Occipital lobe (tissue), 2 donors: ENCODE results near the gene COLGALT1. TPM values are rescaled to one million over a fixed set of nuclear protein-coding genes. Genes with fewer than 3 reads are reported as not detected.

Experiments used
- DNase-seq: peaks from one replicate; lab custom pipeline; 2025; lab: John Stamatoyannopoulos, UW
- total RNA-seq: library from RNA; depleted of rRNA; stranded (reverse); fragments of >200 nt; gene quantifications from one replicate; pipeline ENCODE4 v1.2.3, GENCODE V29; 2014

COLGALT1 gene
- total RNA-seq, 1 donor from 2014 or later = 20.7 TPM

DNA sequence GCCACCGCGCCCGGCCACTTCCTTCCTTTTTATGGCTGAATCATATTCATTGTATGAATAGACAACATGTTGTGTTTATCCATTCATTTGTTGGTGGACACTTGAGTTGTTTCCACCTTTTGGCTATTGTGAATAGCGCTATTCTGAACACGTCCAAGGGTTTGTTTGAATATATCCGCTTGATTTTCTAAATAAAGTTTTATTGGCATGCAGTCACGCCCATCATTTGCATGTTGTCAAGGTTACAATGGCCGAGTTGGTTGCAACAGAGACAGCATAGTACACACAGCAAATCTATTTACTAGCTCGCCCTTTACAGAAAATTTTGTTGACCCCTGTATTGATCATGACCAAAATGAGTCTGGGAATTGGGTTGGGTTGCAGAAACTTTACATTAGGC is 43.5 kb downstream of the COLGALT1 start:
- DNase-seq = no peak

DNA sequence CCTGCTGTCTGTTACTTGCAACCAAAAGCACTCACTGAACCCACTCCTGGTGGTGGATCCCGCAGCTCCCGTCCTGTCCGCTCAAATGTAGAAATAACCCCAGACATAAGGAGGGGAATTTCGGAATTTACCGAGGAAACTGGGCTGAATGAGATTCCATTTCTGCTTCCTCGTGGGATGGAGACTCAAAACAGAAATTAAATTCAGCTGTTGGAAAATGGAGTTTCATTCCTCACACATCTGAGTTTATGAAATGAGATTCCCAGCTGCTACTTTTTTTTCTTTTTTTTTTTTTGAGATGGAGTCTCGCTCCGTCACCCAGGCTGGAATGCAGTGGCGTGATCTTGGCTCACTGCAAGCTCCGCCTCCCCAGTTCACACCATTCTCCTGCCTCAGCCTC is 44.3 kb downstream of the COLGALT1 start:
- DNase-seq = no peak

DNA sequence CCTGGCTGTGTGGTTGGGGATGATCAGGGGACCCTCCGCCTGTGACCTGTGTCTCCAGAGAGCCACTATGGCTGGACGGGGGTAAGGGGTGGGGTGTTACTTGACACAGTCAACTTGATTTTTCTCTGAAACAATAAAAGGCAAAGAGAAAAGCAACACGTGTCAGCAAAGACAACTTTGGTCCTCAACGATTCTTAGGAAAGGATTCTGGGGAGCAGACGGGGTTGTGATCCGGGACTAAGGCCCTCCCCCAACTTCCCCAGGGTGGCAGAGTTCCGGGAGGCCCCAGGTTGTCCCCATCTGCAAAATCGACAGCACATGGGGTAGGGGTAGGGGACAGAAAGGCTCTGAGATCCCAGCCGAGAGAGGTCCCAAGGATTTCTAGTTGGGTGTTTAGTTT is 46.2 kb downstream of the COLGALT1 start:
- no peak for DNase-seq

DNA sequence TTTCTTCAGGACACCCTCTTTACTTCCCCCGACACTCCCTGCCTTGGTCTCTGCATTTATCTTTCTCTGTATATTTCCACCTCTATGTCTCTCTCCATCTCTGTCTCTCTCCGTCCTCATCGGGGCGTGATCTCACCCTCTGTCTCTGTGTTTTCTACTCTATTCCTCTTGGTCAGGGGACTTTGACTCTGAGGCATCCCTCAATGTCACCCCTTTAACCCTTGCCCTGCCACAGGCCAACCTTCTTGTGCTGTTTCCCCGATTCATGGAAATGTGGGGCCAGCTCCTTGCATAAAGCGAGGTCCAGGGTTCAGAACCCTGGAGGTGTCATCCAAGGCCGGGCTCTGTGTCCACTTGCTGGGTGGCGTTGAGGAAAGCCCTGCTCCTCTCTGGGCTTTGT is 46.8 kb downstream of the COLGALT1 start:
- DNase-seq = no peak

DNA sequence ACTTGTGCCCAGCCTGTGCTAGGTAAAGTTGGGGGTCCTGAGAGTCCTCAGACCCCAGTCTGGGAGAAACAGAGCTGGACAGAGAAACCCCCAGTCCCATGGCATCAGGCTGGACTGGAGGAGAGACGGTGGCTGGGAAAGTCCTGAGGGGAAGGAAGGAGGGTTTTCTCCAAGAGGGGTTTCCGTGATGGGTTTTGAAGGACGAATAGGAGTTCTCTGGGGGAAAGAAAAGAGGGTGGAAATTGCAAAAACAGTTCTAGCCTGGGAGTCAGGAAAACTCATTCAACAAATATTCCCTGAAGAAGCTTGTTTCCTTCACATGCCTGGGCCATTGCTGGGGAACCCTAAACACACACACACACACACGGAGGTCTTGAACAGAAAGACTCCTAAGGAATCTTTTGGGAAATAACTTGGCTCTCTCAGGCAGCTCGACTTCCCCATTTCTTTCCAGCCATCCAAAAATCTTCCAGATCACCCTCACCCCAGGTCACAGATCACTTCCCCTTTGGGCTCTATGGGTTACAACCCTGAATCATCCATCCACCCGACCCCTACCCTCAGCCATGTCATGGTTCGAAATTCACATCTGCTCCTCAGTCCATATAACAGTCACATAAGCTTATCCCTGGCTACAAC is 47.5 kb downstream of the COLGALT1 start:
- DNase-seq = no peak

DNA sequence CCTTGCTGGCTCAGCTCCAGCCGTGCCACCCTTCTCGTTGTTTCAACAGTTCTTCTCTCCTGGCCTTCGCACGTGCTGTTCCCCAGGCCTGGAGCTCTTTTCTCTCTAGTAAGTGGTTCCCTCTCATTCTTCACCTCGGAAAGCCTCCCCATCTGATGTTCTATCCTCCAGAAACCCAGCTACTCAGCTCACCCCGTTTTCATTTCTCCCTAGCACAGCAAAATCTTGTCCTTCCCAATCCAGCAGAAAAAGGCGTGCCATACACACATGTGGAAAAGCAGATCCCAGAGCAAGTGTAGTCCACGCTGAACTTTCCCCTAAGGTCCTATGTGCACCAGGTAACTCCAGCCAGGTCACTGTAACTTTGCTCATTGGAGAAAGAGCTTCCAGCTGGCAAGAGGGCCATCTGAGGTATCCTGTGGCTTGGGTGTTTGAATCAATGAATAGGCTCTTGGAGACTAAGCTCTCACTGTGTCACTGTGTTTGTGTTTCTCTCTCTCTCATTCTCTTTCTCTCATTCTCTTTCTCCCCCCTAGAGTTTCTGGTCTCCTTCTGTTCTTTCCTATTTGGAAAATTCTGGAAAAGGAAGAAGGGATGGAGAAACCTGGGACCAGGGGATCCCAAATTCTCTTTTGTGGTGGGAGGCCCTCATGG is 49.0 kb downstream of the COLGALT1 start:
- no peak for DNase-seq

DNA sequence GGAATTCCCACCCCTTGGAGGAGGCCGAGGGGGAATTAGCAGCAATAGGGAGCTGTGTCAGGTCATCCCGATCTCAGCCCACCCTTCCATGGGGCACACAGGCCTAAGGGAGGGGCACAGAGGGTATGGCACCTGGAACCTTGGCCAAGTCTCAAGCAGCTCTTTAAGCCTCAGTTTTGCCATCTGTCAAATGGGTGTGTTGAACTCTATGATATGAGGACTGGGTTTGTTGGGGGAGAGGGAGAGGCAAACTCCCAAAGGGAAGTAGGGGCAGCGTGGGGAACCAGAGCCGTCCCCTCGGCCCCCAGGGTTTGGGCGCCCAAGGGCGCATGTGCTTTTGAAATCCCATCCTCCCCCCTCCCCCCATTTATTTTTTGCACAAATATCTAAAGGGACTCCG is 49.7 kb downstream of the COLGALT1 start:
- DNase-seq = no peak

DNA sequence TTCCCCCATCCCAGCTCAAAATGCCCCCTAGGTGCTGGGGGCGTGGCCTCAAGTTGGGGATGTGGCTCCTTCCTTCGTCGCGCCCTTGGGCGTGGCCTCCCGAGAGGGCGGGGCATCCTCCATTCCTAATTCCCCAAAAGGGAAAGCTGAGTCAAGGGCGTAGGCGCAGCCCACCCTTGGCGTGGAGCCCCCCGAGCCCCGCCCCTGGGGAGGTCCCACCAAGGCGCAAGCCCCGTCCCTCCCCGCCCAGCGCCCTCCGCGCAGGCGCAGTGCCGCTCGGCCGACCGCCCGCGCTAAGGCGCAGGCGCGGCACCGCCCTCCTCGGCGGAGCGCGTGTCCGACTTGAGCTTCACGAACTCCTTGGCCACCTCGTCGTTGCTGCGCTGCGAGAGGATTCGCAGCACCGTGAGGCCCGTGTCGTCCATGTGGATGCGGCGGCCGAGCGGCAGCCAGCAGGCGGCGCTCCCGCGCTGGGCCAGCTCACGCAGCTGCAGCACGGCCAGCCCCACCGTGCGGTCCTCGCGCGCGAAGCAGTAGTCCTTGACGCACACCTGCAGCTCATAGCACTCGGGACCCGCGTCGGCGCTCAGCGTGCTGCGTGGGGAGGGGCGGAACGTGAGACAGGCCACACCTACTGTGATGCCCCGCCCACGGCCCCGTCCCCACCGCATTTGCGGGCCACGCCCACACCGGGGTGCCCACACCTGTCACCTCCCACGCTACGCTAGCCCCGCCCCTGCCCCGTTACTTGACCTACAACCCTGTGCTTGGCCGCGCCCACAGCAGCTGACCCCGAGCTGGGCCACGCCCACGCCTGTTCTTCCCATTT is 50.5 kb downstream of the COLGALT1 start:
- peak; percentile 39 for DNase-seq

DNA sequence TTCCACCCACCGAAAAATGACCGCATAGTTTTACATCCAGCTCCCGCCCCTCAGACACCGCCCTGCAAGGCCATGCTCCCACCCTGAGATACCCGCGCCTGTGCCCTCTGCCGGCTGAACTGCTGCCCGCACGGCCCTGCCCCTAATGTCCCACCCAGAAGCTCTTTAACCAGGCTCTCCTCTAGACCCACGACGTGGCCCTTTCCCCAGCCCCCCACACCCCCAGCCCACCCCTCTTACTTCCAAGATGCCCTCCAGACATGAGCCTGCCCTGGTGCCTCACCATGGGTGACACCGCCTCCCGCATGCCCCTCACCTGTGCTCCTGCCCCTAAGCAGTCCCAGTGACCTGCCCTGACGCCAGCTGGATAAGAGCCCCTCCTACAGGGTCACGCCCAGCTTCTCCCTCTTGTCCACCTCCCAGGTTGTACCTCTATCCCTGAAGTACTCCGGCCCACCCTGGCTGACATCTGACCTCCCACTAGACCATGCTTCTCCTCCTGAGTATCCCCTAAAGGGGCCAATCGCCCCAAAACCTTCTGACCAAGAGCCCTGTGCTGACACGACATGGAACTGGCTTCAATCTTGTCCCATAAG is 51.2 kb downstream of the COLGALT1 start:
- DNase-seq = no peak

DNA sequence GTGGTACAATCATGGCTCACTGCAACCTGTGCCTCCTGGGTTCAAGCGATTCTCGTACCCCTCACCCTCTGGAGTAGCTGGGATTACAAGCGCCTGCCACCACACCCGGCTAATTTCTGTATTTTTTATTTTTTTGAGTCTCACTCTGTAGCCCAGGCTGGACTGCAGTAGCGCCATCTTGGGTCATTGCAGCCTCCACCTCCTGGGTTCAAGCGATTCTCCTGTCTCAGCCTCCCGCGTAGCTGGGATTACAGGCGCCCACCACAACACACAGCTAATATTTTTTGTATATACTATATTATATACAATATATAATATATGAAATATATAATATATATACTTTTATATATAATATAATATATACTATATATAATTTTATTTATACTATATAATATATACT is 52.5 kb downstream of the COLGALT1 start:
- DNase-seq = no peak

DNA sequence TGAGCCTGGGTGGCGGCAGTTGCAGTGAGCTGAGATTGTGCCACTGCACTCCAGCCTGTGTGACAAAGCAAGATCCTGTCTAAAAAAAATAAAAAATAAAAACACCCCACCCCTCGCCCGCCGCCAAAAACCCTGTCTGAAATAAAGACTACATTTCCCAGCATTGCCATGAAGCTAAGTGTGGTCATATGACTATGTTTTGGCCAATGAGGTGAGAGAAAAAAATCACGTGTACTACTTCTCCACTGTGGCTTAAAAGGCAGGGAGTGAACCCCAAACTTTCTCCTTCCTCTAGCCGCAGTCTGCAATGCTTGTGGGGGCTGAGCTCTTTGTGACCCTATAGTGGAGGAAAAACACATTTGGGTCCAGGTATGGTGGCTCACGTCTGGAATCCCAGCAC is 54.9 kb downstream of the COLGALT1 start:
- DNase-seq = no peak

DNA sequence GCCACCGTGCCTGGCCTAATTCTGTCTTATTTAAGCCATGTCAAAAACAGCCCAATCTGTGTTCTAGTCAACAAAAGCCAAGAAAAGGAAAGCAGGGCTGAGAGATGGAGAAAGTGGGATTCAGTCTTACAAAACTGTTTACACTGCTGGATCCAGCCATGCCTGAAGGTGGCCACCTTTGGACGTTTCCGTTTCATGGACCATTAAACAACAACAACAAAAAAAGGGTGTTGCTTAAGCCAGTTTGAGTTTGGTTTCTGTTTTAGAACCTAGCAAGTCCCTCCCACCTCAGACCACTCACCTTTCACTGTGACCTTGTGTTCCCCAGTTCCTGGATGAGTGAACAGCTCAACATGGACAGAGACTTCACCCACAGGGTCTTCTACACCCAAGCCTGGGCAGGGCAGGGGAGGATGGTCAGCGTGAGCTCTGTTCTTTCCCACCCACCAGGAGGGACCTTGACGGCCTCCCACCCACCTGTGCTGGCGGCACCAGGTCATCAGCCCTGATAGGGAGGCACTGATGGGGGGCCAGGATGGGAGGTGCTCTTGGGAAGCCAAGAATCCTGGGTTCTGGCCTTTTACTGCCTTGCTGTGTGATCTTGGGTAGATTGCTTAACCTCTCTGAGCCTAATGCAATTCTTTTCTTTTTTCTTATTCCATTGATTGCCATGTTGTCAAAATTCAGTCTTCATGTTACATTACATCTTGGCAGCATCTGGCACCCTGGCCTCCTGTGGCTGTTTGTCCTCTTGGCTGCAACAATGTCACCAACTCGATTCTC is 56.2 kb downstream of the COLGALT1 start:
- no peak for DNase-seq

DNA sequence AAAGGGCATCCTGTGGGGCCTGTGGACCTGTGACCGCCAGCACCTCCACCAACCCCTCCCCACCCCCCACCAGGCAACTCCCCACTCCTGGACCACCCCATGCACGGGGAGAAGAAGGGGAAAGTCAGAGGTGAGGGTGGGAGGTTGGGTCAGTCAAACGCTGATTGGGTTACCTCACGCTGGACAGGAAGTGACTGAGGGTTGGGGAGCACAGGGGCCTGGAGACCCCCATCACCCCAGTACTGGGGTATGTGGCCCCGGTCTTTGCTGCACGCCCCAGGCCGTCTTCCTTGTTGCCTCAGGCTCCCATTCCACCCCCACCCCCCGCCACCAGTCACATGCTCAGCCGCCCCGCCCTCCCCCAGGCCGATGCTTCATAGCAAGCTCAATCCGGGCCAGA is 59.0 kb downstream of the COLGALT1 start:
- DNase-seq = no peak

DNA sequence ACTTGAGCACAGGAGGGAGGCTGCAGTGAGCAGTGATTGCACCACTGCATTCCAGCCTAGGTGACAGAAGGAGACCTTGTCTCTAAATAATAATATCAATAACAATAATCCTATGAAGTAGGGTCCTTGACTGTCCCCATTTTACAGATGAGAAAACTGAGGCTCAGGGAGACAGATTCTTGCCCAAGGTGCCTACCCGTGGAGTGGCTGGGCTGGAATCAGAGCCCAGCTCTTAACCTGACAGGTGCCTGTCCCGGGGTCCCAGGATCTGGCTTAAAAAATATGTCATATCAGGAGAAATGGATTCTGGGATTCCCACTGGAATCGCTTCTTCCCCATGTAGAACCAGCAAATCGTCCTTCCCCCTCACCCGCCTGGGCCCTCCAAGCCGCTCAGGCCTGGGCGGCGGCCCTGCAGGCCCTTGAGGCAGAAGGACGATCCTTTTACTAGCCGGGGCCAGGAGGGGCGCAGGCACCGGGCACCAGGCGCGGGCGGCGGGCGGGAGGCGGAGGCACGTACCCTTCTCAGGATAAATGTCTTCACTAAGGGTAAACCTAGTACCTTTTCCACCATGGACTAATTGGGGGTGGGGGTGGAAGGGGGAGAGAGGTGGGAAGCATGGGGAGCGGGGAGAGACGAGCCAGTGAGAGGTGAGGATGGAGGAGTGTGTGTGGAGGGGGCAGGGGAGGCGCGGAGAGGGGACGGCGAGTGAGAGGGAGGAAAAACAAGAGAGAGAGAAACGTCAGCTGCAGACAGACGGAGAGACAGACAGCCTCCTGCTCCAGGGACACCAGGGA is 60.6 kb downstream of the COLGALT1 start:
- no peak for DNase-seq

DNA sequence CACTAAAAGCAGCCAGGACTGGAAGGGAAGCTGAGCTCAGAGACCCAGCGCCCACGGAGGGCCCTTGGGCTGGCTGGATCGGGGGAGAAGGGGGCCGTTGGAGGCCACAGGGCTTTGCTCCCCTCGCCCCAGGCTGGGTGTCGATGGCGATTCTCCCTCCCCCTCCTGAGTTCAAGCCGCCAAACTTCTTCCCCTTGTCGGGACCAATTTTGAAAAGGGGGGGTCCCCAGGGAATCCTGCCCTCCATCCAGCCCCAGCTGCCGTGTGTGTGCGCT is 61.2 kb downstream of the COLGALT1 start:
- no peak for DNase-seq

DNA sequence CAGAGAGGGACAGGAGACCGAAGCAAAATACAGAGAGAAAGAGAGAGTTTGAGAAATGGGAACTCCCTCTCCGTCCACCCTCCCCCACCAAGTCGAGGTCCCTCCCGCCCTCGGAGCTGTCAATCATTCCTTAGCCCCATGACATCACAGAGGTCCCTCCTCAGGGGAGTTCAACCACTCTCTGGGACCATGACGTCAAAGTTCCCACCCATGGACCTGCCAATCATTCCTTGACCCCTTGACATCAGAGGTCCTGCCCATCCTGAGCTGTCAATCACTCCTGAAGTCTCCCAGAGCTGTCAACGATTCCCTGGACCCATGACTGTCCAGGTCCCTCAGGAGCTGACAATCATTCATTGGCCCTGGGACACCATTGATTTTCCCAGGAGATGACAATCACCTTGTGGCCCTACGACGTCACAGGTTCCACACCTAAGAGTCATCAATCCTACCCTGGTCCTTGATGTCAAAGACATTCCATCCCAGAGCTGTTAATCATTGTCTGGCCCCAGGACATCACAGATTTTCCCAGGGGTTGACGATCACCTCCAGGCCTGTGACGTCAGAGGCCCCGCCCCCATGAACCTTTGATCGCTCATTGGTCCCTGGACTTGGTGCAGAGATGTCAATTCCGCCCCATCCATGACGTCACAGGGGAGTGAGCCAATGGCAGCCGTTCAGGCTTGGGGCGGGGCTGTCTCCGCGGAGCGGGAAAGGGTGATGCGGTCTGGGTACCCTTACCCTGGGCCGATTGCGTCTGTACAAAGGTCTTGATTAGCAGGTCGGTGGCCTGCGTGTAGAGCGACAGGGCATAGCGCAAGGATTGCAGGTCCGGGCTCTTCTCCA is 61.7 kb downstream of the COLGALT1 start:
- no peak for DNase-seq

DNA sequence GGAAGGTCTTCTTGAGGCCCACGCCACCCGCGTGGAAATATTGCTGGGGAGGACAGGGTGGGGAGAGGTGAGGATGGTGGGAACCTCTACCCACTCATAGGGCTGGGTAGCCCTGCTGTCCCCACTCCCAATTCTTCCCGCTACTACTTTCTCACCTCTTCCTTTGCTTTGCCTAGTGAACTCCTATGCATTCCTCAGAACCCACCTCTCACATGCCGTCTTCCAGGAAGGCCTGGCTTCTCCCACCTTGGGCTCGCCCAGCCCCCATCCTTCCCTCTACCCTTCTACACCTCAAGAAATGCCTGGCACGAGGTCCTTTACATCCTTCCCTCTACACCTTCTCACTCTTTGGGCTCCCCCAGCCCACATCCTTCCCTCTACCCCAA is 62.4 kb downstream of the COLGALT1 start:
- no peak for DNase-seq

DNA sequence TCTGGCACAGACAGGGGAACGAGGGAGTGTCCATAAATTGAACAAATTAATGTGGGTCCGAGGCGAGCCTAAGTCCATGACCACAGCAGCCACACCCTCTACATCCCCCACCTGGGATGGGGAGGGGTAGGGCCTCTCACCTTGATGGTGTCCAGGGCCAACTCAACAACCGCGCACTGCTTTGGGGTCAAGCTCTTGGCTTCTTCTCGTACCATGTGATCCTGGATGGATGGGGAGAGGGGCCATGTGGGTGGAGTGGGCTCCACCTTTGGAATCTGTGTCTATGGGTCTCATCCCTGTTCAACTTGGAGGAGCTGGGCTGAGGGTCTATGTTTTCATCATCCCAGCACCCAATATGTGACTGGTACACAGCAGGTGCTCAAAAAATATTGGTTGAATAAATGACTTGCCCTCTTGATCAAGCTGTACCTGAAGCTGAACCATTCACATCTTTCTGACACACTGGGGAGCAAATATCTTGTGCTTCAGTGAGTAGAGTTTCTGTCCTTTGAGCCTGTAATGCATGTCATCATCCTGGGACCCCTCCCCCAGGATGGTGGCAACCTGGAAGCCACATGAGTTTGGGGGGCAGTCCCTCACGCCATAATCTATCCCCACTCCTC is 62.9 kb downstream of the COLGALT1 start:
- no peak for DNase-seq

DNA sequence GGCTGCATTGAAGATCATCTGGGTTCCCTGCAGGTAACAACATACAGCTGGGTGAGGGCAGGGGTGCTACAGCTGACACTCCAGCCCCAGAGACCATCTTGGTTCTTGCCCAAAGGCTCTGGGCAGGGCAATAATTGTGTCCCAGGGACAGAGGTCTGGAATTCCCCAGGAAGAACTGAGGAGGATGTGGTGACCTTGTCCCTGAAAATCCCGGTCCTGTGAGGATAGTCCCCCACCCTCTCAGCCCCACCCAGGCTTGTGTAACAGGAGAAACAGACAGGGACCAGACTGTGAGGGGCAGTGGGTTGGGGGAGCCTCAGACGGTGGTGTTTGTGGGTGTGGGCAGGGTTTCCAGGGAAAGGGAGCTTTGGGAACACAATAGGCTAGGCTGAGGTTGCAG is 63.5 kb downstream of the COLGALT1 start:
- no peak for DNase-seq

DNA sequence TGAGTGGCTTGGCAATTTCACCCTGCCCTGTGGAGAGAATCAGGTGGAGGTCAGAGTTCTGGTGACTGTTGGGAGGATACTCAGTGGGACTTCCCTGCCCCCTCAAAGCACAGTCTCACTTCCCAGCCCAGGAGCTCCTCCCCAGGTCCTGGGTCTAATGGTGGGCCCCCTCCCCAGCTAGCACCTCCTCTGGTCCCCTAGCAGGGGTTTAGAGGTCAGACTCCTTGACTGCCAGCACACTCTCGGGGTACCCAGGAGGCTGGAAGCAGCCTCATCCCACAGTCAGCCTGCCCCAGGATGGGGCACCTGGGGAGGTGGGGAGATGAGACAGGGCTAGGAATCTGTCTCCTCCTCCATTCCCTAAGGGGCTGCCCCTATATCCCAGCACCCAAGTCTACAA is 65.2 kb downstream of the COLGALT1 start:
- no peak for DNase-seq
